NCI-H2227 treated with DMSO at 0.1 percent for 48 hours (cell line): ENCODE measurements around the gene BUD13.
A peak's percentile ranks its signal among the peaks of the same experiment; 100 is the strongest.

Experiments
- DNase-seq: peaks from one replicate; lab custom pipeline; 2025; lab: John Stamatoyannopoulos, UW

BUD13 gene

GRCh38 chr11:116792869-116793771 is 20.3 kb upstream of the BUD13 start:
- DNase-seq = no peak

- DNase-seq = no peak
Observed at GRCh38 chr11:116792144-116792868, 19.5 kb upstream of the BUD13 start.

GRCh38 chr11:116791813-116792143 is 19.0 kb upstream of the BUD13 start, which contains the start of gene APOA5:
Gene APOA5 (minus strand): TSS chr11:116791879. CDS start chr11:116791860, 19 bp downstream.
- no peak for DNase-seq

- DNase-seq = no peak
Observed at GRCh38 chr11:116791002-116791812, 18.4 kb upstream of the BUD13 start.

- no peak for DNase-seq
Observed at GRCh38 chr11:116790167-116791001, 17.6 kb upstream of the BUD13 start.

DNA sequence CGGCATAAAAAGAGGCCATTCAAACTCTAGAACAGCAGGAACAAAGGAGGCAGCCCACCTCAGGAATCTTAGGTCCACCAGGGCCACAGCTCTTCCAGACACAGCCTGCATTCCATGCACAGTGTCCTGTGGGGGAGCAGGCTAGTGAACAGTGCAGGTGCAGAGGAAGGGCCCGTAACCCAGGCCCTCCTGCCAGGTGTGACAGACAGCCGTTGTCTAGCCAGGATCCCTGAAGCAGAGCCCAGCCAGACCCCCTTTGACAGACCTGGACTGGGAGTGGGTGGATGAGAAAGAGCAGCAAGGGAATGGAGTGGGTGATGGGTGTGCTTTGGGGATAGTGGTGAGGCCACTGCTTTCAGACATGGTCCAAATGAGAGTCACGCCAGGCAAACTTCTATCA is 16.2 kb upstream of the BUD13 start:
- DNase-seq = no peak

DNA sequence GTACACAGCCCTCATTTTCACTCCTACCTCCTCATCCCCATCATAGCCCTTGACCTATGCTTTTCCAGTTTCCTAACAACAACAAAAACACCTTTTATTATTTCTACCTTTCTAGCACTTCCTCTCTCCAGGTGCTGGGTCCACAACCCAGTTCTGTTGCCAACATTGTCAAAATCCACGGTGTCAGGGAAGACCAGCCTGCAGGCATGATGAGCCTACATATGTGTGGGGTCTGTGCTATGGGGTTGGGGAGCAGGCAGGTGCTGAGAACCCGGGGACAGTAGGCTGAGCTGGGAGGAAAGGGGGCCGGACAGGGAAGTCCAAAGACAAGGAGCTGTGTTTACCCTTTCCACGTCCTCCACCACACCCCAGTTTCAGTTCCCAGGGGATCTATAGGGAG is 15.7 kb upstream of the BUD13 start:
- no peak for DNase-seq

GRCh38 chr11:116787786-116788486 is 15.1 kb upstream of the BUD13 start, which contains the start of gene ZPR1:
Gene ZPR1 (minus strand): TSS chr11:116788023. CDS start chr11:116787990, 33 bp downstream.
- DNase-seq = peak; percentile 72

GRCh38 chr11:116787436-116787785 is 14.6 kb upstream of the BUD13 start:
- no peak for DNase-seq

DNA sequence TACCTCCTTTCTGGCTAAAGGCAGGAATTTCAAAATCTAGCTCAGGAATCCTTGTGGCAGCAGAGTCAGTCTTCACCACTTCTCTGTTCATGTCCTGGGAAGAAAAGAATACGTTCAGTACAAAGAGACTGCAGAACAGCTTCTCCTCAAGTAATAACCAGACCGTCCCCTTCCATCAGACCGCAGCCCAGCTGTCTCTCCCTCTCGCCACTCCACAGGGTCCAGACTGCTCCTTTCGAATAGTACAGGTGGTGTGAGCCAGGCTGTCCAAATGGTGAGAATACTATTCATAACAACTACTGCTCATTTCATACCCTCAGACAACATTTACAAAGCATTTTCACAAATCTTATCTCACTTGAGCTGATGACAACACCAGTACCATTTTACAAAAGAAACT is 14.2 kb upstream of the BUD13 start:
- no peak for DNase-seq

DNA sequence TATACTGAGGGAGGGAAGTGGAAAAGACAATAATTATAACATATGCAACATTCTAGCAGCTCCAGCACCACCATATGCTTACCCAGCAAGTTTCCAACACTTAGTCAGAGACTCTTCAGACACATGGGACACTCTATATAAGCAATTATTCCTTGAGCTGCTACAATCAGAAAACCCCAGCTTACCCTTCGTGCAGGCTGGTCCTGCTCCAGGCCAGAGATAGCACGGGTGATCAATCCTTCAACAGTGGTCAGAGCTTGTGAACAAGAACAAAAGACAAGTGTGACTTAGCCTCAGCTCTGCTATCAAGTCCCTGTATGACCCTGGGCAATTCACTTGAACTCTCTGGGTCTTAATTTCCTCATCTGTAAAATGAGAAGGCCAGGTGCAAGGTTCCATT is 13.5 kb upstream of the BUD13 start:
- no peak for DNase-seq

DNA sequence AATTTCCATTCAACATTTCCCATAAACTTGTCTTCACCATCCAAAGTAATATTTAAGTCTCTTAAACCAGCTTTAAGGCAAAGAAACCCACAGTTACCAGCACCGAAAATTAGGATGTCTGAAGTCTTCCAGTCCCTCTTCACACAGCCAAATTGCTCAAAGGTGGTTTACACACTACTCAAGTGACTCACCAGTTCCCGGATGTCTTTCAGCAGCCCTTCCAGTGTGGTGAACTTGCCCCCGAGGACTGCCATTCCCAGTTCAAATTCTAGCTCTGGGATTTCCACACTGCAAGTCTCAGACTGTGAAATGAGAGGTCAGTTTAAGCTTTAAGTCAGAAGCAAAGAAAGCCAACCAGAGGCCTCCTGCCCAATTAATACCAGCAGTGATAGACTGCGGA is 9.9 kb upstream of the BUD13 start:
- DNase-seq = no peak

DNA sequence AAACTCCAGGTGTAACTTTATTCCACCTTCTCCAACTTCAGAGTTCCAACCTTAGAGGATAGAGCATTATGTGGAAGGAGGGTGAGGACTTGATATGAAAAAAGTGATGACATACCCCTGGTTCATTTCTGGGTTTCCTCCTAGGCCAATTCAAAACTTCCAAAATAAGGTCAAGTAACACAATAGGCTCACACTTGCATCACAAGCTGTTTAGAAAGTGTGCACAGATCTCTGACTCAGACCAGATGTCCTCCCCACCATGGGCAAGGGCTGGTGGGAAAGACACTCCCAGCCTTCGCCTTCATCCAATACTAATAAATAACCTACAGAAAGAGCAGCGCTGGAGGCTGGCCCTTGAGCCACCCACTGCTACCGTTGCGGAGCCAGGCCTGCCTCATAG is 5.8 kb upstream of the BUD13 start:
- DNase-seq = no peak

- DNase-seq = no peak
Observed at GRCh38 chr11:116777056-116777455, 4.3 kb upstream of the BUD13 start.

DNA sequence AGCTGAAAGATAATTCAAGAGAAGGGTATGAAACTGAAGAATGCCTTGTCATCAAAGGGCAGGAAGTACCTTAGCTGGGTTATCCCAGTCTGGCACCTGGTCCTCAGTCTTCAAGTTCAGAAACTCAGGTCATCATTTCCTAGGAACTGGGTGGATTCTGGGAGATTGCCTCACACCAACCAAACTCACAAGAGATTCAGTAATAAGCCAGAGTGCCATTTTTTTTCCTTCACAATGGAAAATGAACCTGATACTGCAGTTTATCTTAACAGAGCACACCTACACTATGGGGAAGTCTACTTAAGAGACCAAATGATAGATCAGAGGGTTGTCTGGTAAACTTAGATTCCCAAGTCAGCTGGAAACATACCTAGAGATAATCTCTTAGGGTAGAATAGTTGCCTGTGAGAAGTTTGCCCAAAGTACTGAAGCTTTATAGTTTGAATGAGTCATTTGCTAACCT is 3.8 kb upstream of the BUD13 start:
- no peak for DNase-seq

DNA sequence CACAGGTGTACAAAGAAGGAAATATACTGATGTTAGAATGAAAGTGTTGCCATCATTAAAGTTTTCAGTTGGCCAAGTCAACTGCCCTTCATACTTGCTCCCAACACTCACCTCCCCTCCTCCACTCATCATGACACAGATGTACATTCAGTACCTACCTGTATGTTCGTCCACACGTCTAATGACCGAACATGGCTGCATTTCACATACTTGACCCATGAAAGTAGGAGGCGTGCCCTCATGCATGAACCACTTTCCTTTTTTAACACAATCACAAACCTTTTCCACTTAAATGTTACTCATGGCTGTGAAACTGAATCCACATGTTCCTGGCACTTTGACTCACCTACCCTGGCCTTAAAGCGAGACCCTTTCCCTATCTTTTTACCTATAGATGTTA is 3.2 kb upstream of the BUD13 start:
- no peak for DNase-seq

DNA sequence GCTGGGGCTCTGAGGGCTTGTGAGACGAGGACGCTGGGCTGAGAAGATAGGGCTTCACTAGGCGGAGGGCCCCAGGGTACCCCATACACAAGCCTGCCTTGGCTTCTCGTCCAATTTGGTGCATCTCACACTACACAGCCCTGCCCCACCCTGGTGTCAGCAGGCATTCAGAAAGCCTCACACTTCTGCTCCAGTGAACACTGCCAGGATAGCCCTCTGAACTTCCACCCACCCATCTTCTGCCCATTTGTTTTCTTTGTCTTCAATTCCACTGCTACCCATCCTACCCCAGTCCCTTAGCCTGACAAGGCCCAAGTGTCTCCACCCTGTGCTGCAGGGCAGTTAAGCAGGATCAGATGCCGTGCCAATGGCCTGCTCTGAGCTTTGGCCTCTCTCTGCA is 1.9 kb upstream of the BUD13 start:
- DNase-seq = no peak

DNA sequence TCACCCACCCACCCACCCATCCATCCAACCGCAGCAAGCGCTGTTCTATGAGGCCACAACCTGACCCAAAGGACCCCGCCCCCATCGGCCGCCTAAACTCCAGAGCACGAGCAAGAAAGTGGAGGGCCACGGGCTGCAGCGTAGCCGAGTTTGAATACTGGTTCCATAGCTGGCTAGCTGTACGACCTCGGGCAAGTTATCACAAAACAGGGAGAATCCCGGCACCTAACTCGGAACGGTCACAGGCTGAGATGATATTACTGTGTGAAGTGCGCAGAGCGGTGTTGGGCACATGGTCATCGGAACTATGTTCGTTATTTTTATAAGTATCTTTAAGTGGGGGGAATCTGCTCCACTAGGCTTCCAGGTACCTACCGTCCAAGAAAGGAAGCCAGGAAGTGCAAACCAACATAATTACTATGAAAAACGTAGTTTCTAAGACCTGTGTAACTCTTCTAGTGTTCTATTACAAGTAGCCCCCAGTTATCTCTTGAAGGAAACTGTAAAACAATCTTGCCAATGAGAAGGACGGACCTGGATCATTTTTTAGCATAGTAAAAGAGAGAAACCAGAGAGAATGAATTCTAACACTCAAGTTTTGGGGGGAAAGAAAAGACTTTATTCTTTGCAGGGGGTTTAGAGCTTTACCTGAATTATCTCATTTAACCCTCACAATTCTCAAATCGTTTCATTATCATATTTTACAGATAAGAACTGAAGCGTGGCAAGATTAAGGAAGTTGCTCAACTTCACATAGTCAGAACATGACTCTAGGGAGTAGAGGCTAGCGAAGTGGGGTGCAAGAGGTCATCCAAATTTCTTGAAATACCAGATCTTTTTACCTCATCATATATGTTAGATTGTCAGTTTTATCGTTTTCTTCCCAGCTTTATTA is 663 bp upstream of the BUD13 start:
- peak; percentile 36 for DNase-seq

DNA sequence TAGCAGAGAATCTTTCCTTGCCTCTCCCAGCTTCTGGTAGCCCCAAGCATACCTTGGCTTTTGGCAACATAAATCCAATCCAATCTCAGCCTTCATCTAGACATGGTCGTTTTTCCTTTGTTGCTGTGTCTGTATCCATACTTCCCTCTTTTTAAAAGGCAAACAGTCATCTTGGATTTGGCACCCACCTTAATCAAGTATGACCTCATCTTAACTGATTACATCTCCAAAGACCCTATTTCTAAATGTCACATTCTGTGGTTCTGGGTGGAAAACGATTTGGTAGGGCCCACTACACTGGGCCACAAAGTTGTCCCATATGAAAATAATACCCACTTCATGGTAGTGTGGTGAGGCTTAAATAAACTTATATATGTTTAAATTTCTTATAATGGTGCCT is 852 bp downstream of the BUD13 start:
- DNase-seq = no peak

GRCh38 chr11:116762132-116762531 is 10.7 kb downstream of the BUD13 start:
- no peak for DNase-seq
